ENCODE data around the gene GORASP1. TPM values are rescaled to one million over a fixed set of nuclear protein-coding genes. Genes with fewer than 3 reads are reported as not detected.

Gene GORASP1
- total and polyA plus RNA-seq, 2 of the 13 experiments (the other 11 are each of a cell fraction or from before 2014, with no cell fraction given), result 36.4 to 39.8 TPM

DNA sequence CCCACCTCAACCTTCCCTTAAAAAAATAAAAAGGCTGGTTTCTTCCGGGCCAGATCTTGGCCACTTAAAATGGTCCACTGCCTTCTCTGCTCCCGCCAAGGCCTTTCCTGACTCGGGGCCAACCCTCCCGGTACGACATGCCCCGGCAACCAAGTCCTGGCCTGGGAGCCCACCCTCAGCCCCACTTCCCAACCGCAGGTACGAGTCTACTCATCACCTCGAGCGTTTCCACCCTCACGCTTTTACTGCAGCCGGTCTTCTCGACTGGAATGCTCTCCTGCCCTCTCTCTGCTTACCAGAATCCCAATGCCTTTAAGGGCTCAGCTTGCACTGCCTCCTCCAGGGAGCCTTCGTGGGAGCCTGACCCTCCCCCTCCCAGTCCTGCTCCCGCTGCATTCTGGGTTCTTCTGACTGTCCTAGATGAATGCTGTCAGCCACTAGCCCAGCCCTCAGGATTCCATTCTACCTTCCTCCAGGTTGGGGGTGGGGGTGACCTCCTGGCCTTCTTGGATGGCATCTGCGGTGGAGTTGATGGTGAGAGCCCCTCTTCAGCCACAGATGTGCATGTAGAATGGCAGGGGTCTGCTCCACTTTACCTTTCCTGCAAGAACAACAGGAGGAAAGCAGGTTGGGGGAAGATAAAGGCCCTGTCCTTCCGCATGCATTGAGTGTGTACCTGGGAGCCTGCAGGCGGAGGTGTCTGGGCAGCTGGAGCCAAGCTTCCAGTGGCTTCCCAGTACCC lies 47.0 kb upstream of the GORASP1 start (continued):
- TF ChIP-seq KDM1A (CRISPR knock-in tag; IDR thresholded peaks at IDR 0.05) (peak; percentile 61; the same call in 1 of the 2 replicates), ZNF761 (CRISPR knock-in tag; conservative IDR thresholded peaks at IDR 0.05) (no peak), ZNF839 (CRISPR knock-in tag; IDR thresholded peaks at IDR 0.05; ENCODE audit: borderline replicate concordance) (no peak), MYC (CRISPR knock-in tag; IDR thresholded peaks at IDR 0.05; ENCODE audit: borderline replicate concordance) (peak; percentile 44; the same call in 1 of the 2 replicates), ZNF382 (CRISPR knock-in tag; IDR thresholded peaks at IDR 0.05; ENCODE audit: borderline replicate concordance) (no peak), ZNF160 (CRISPR knock-in tag; IDR thresholded peaks at IDR 0.05) (no peak), ZNF782 (CRISPR knock-in tag; IDR thresholded peaks at IDR 0.05; ENCODE audit: borderline replicate concordance) (no peak), KLF11 (CRISPR knock-in tag; IDR thresholded peaks at IDR 0.05) (no peak), WIZ (CRISPR knock-in tag; IDR thresholded peaks at IDR 0.05) (no peak), NR2F6 (IDR thresholded peaks at IDR 0.05) (peak; percentile 54), NR2F6 (CRISPR knock-in tag; IDR thresholded peaks at IDR 0.05) (peak; percentile 51), MXI1 (IDR thresholded peaks at IDR 0.05; ENCODE audit: borderline replicate concordance, low read depth, low read length) (no peak), NKX3-1 (CRISPR knock-in tag; IDR thresholded peaks at IDR 0.05) (no peak)
- TF ChIP-seq, protein P1, sequence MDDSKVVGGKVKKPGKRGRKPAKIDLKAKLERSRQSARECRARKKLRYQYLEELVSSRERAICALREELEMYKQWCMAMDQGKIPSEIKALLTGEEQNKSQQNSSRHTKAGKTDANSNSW (CRISPR knock-in tag; IDR thresholded peaks at IDR 0.05; ENCODE audit: borderline replicate concordance), result no peak
- TF ChIP-seq, protein P2, sequence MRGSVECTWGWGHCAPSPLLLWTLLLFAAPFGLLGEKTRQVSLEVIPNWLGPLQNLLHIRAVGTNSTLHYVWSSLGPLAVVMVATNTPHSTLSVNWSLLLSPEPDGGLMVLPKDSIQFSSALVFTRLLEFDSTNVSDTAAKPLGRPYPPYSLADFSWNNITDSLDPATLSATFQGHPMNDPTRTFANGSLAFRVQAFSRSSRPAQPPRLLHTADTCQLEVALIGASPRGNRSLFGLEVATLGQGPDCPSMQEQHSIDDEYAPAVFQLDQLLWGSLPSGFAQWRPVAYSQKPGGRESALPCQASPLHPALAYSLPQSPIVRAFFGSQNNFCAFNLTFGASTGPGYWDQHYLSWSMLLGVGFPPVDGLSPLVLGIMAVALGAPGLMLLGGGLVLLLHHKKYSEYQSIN (CRISPR knock-in tag; IDR thresholded peaks at IDR 0.05; ENCODE audit: borderline replicate concordance), result no peak
- TF ChIP-seq, protein P3, sequence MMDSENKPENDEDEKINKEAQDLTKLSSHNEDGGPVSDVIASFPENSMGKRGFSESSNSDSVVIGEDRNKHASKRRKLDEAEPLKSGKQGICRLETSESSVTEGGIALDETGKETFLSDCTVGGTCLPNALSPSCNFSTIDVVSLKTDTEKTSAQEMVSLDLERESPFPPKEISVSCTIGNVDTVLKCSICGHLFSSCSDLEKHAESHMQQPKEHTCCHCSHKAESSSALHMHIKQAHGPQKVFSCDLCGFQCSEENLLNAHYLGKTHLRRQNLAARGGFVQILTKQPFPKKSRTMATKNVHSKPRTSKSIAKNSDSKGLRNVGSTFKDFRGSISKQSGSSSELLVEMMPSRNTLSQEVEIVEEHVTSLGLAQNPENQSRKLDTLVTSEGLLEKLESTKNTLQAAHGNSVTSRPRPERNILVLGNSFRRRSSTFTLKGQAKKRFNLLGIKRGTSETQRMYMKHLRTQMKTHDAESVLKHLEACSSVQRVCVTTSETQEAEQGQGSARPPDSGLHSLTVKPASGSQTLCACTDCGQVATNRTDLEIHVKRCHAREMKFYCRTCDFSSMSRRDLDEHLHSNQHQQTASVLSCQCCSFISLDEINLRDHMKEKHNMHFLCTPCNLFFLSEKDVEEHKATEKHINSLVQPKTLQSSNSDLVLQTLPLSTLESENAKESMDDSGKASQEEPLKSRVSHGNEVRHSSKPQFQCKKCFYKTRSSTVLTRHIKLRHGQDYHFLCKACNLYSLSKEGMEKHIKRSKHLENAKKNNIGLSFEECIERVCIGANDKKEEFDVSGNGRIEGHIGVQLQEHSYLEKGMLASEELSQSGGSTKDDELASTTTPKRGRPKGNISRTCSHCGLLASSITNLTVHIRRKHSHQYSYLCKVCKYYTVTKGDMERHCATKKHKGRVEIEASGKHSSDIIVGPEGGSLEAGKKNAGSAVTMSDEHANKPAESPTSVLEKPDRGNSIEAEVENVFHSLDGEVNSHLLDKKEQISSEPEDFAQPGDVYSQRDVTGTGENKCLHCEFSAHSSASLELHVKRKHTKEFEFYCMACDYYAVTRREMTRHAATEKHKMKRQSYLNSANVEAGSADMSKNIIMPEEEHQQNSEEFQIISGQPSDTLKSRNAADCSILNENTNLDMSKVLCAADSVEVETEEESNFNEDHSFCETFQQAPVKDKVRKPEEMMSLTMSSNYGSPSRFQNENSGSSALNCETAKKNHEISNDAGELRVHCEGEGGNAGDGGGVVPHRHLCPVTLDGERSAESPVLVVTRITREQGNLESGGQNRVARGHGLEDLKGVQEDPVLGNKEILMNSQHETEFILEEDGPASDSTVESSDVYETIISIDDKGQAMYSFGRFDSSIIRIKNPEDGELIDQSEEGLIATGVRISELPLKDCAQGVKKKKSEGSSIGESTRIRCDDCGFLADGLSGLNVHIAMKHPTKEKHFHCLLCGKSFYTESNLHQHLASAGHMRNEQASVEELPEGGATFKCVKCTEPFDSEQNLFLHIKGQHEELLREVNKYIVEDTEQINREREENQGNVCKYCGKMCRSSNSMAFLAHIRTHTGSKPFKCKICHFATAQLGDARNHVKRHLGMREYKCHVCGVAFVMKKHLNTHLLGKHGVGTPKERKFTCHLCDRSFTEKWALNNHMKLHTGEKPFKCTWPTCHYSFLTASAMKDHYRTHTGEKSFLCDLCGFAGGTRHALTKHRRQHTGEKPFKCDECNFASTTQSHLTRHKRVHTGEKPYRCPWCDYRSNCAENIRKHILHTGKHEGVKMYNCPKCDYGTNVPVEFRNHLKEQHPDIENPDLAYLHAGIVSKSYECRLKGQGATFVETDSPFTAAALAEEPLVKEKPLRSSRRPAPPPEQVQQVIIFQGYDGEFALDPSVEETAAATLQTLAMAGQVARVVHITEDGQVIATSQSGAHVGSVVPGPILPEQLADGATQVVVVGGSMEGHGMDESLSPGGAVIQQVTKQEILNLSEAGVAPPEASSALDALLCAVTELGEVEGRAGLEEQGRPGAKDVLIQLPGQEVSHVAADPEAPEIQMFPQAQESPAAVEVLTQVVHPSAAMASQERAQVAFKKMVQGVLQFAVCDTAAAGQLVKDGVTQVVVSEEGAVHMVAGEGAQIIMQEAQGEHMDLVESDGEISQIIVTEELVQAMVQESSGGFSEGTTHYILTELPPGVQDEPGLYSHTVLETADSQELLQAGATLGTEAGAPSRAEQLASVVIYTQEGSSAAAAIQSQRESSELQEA (CRISPR knock-in tag; IDR thresholded peaks at IDR 0.05; ENCODE audit: not compliant biosample characterization), result no peak
- TF ChIP-seq, protein P4, sequence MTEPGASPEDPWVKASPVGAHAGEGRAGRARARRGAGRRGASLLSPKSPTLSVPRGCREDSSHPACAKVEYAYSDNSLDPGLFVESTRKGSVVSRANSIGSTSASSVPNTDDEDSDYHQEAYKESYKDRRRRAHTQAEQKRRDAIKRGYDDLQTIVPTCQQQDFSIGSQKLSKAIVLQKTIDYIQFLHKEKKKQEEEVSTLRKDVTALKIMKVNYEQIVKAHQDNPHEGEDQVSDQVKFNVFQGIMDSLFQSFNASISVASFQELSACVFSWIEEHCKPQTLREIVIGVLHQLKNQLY (CRISPR knock-in tag; IDR thresholded peaks at IDR 0.05), result no peak
- TF ChIP-seq, protein P5, sequence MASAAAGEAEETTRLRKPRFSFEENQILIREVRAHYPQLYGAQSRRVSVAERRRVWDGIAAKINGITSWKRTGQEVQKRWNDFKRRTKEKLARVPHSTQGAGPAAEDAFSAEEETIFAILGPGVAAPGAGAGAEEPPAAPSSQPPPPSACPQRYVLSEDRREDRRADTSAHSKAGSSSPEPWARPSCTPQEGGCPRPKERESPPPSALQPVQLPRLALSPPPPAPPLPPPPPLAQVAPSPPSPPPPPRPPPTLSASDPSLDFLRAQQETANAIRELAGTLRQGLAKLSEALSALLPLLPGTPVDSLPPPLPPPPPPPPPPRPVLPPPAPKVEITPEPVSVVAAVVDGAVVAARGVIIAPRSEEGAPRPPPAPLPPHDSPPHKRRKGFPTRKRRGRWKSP (CRISPR knock-in tag; IDR thresholded peaks at IDR 0.05), result no peak
